Ovary (tissue), 3 donors: Measurements from ENCODE around the gene KNL1.

Experiments used
- POLR2A ChIP-seq: fragments of 450-650 bp; IDR thresholded peaks from one replicate; pipeline ENCODE4 v1.6.1; 2017; ENCODE audit warnings: antibody characterized with exemption, mild to moderate bottlenecking, moderate library complexity
- TF ChIP-seq, protein P1 (sequence below), 3 donors: fragments of 450-650 bp in 2 of 3; fragments of 200-600 bp in 1 of 3; IDR thresholded peaks; one replicate each; pipeline versions ENCODE4 v1.5.1 to v1.8.0; 2016 to 2022; ENCODE audit warnings: antibody characterized with exemption in 3 of 3, mild to moderate bottlenecking in 1 of 3
- donor health status: DM: no; HTN: no; CAD: no.

DNA sequence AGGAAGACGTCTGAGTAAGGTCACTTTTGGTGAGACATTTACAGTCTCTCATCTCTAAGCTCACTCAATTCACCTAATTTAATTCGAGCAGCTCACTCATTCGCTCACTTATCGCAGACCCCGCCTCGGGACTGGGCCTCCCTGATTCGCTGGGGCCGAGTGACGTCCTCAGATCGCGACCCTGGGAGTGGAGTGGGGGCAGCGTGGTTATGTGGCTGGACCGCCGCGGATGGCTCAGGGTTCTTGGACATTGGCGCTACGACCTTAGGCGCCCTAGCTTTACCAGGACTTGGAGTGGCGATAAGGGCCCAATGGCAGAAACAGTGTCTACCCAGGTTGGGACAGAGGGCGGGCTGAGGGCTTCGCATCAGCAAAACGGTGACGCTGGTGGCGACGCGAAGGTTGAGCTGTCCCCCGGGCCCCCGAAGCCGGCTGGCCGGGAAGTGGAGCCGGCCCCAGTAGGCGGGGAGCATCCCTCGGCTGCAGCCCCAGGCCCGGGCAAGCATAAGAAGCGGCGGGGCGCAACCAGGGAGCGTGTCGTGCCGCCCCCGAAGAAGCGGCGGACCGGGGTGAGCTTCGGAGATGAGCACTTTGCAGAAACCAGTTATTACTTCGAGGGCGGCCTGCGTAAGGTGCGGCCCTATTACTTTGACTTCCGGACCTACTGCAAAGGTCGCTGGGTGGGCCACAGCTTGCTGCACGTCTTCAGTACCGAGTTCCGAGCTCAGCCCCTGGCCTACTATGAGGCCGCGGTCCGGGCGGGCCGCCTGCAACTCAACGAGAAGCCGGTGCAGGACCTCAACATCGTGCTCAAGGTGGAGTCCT lies 24.7 kb upstream of the KNL1 start, which contains the start of gene RPUSD2:
- TF ChIP-seq, protein P1, sequence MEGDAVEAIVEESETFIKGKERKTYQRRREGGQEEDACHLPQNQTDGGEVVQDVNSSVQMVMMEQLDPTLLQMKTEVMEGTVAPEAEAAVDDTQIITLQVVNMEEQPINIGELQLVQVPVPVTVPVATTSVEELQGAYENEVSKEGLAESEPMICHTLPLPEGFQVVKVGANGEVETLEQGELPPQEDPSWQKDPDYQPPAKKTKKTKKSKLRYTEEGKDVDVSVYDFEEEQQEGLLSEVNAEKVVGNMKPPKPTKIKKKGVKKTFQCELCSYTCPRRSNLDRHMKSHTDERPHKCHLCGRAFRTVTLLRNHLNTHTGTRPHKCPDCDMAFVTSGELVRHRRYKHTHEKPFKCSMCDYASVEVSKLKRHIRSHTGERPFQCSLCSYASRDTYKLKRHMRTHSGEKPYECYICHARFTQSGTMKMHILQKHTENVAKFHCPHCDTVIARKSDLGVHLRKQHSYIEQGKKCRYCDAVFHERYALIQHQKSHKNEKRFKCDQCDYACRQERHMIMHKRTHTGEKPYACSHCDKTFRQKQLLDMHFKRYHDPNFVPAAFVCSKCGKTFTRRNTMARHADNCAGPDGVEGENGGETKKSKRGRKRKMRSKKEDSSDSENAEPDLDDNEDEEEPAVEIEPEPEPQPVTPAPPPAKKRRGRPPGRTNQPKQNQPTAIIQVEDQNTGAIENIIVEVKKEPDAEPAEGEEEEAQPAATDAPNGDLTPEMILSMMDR (IDR thresholded peaks at IDR 0.05) = no peak
- TF ChIP-seq POLR2A = peak; percentile 90
